HUES64 (cell line): ENCODE data around the gene KLHL25.

Experiments
- H3K27ac ChIP-seq: 2 replicates; pipeline ENCODE4 v1.7.0; 2013; ENCODE audit warnings: low read depth, low read length, inconsistent platforms
- H3K27me3 ChIP-seq: 2 replicates; pipeline ENCODE4 v1.6.1; 2013; ENCODE audit warnings: mild to moderate bottlenecking, low read length; ENCODE audit not compliant: insufficient read depth
- H3K36me3 ChIP-seq: 2 replicates; pipeline ENCODE4 v1.6.1; 2013; ENCODE audit warnings: mild to moderate bottlenecking, low read length; ENCODE audit not compliant: insufficient read depth
- H3K4me1 ChIP-seq: 2 replicates; pipeline ENCODE4 v1.6.1; 2013; ENCODE audit warnings: mild to moderate bottlenecking, low read length, moderate library complexity; ENCODE audit not compliant: insufficient read depth
- H3K4me3 ChIP-seq: 2 replicates; pipeline ENCODE4 v1.5.1; 2013; ENCODE audit warnings: mild to moderate bottlenecking, low read length, moderate library complexity
- H3K9ac ChIP-seq: 2 replicates; pipeline ENCODE4 v1.6.1; 2013; ENCODE audit warnings: mild to moderate bottlenecking, low read depth, low read length
- H3K9me3 ChIP-seq: 2 replicates; pipeline ENCODE4 v1.6.1; 2013; ENCODE audit warnings: low read depth, low read length; ENCODE audit not compliant: insufficient read depth
- WGBS: fragments of 150-250, 120-280 bp; methylation state at CpG from one replicate; pipeline ENCODE4 v1.1.7; 2013; ENCODE audit warnings: missing lambda C conversion rate; 5-methylcytosine and 5-hydroxymethylcytosine counted together

KLHL25 gene

DNA sequence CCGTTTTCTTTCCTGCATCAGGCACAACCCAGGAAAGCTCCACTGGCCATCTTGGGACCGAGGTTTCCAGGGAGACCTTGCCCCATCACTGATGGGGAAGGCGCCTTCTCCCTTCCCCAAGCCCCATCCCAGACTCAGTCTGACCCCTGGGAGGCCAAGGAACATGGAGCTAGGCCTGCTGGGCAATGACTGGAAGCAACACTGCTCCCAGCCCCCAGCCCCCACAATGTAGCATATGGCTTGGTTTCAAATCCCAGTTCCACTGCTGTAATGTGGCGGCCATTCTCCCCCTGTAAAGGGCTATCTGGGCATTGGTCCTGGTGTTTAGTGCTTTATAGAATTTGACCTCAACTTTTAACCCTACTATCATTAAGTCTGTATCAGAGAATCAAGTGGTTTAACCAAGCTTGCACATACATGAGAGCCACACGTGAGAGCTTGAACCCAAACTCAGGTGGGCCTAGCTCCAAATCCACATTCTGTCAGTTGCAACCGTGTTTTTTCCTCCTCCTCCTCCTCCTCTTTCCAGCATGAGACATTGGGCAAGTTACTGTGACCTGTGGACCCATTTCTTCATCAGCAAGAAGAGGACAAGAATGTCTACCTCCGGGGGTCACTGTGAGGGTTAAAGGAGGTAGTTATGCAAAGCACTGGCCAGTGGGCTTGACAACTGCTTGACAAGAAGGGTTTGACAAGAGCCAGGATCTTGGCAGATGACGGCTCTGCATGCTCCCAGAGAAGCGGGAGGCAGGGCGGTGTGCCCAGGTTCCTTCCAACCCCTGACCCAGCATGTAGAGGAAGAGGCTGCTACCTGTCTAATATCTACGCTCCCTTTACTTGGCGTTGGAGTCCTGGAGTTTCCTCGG, 37.4 kb downstream of the KLHL25 start:
- 92% methylated on average over 12 of the region's 13 CpGs for WGBS
- Histone ChIP-seq H3K4me1 (peaks cover 4% of the 10 kb centered on the region), H3K27ac (no peak overlapping the region), H3K9me3 (no peaks in the 10 kb centered on the region), H3K27me3 (no peaks in the 10 kb centered on the region), H3K36me3 (peaks cover 28% of the 10 kb centered on the region), H3K4me3 (no peak overlapping the region), H3K9ac (no peak overlapping the region)

DNA sequence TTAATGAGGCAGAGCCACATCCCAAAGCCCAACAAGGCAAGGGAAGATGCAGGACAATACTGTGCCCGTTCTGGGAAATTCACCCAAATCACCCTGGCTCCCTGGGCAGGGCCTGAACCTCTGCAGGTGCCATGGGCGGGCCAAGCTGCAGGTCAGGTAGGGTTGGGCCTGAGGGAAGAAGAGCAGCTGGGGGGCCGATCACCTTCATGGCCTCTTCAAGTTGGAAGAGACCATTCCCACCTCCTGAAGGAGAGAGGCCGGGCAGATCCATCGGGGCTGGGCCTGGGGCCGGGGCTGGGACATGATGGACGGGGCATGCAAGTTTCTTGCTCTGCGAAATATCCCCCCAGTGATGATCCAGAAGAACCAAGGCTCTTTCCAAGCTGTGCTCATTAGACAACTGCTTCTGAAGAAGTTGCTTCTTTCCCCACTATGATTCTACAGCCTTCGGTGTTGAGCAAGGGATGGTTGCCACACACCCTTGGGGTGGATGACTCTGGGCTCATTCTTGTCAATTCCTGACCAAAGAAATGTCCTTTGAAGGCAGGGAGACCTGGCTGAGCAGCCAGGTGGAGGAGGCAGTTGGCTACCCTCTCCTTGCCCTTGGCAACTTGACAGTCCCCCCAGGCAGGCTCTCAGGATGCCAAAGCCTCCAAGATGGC, 38.2 kb downstream of the KLHL25 start:
- H3K9ac ChIP-seq = no peak overlapping the region
- 96% methylated on average over 9 of the region's 9 CpGs for WGBS
- H3K27me3 ChIP-seq = no peaks in the 10 kb centered on the region
- H3K4me3 ChIP-seq = no peak overlapping the region
- peaks cover 28% of the 10 kb centered on the region for H3K36me3 ChIP-seq
- no peak overlapping the region for H3K27ac ChIP-seq
- H3K9me3 ChIP-seq = no peaks in the 10 kb centered on the region
- peaks cover 12% of the 10 kb centered on the region for H3K4me1 ChIP-seq

DNA sequence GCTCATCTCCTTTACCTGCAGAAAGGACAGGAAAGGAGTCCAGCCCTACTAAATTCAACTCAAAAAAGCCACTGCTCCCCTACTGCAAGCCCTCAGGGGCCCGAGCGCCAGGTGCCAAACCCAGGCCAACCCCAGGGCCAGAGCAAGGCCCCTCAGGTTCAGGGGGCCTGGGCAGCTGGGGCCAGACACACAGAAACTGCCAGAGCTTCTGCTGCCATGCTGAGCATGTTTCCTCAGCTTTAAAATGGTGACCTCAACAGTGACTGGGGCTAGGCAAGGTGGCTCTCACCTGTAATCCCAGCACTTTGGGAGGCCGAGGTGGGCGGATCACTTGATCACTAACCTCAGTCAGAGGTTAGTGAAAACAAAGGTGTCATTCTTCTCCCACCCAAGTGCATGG, 38.8 kb downstream of the KLHL25 start:
- no peak overlapping the region for H3K27ac ChIP-seq
- peaks cover 15% of the 10 kb centered on the region for H3K4me1 ChIP-seq
- H3K27me3 ChIP-seq = no peaks in the 10 kb centered on the region
- no peaks in the 10 kb centered on the region for H3K9me3 ChIP-seq
- peaks cover 28% of the 10 kb centered on the region for H3K36me3 ChIP-seq
- no peak overlapping the region for H3K4me3 ChIP-seq
- 91% methylated on average over 4 of the region's 4 CpGs for WGBS
- H3K9ac ChIP-seq = no peak overlapping the region

DNA sequence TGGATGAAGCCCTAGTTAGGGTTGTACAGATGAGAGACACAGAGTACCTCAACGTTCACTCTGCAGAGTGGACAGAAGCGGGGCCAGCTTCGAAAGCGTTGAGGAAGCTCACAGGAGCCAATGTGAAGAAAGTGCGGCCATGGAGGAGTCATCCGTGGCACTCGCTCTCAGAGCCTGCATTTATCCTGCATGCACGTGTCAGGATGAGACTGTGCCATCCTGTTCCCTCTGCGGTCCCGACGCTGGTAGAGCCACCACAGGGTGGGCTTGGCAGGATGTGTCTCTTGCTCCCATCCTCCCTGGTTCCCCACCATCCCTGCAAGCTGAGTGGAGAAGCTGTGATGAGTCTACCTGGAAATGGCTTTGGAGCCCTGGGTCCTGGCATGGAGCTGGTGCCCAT, 39.3 kb downstream of the KLHL25 start:
- H3K4me1 ChIP-seq = peaks cover 20% of the 10 kb centered on the region
- no peak overlapping the region for H3K27ac ChIP-seq
- H3K4me3 ChIP-seq = no peak overlapping the region
- peaks cover 27% of the 10 kb centered on the region for H3K36me3 ChIP-seq
- no peaks in the 10 kb centered on the region for H3K9me3 ChIP-seq
- H3K27me3 ChIP-seq = no peaks in the 10 kb centered on the region
- no peak overlapping the region for H3K9ac ChIP-seq
- WGBS = 94% methylated on average over 11 of the region's 11 CpGs

DNA sequence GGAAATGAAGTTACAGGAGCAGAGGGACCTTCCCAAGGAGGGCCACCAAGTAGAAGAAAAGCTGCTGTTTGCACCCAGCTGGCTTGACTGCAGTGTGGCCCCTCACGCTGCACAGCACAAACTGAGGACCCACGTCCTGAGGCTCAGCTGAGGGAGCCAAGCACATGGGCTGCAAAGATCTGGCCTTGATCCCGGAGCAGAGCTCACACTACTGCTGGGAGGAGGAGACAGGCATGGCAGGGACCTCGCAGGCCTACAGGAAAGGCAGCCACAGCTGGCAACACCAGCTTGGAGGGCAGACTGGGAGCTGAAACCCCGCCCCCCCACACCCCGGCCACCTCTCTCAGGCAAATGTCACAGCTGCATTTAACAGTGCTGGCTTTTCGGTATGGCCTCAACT, 39.7 kb downstream of the KLHL25 start:
- Histone ChIP-seq H3K36me3 (peaks cover 24% of the 10 kb centered on the region), H3K4me1 (peaks cover 23% of the 10 kb centered on the region), H3K27ac (no peak overlapping the region), H3K9me3 (no peaks in the 10 kb centered on the region), H3K4me3 (no peak overlapping the region), H3K9ac (no peak overlapping the region), H3K27me3 (no peaks in the 10 kb centered on the region)
- 89% methylated on average over 6 of the region's 7 CpGs for WGBS

DNA sequence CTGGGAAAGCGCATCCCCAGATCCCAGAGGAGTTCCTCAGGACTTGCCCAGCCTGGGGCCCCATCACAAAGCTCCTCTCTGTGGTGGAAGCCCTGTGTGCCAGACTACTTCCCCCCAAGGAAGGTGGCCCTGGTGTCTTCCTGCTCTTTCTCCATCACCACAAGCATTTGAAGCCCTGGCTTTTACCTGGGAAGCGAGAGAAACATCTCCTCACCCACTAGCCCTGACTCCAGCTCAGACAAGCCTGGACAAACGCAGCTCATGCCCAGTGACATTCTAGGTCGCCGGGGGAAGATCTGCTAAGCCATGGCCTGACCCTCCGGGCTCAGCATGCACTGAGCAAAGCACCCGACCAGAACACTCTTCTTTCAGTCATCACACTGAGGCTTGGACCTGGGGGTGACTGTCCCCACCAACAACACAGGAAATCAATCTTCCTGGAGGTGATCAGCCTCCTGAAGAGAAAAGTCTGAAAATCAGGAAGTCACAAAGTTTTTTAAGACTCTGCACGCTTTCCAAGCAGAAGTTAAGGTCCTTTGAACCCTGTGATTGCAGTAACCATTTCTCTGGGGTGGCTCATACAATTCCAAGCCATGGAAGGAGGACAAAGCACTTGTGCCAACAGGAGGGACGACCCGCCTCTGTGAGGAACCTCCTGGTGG, 40.8 kb downstream of the KLHL25 start:
- H3K4me1 ChIP-seq = peaks cover 32% of the 10 kb centered on the region
- no peaks in the 10 kb centered on the region for H3K27me3 ChIP-seq
- WGBS = 93% methylated on average over 10 of the region's 10 CpGs
- no peaks in the 10 kb centered on the region for H3K9me3 ChIP-seq
- H3K27ac ChIP-seq = no peak overlapping the region
- peaks cover 18% of the 10 kb centered on the region for H3K36me3 ChIP-seq
- no peak overlapping the region for H3K4me3 ChIP-seq
- no peak overlapping the region for H3K9ac ChIP-seq

DNA sequence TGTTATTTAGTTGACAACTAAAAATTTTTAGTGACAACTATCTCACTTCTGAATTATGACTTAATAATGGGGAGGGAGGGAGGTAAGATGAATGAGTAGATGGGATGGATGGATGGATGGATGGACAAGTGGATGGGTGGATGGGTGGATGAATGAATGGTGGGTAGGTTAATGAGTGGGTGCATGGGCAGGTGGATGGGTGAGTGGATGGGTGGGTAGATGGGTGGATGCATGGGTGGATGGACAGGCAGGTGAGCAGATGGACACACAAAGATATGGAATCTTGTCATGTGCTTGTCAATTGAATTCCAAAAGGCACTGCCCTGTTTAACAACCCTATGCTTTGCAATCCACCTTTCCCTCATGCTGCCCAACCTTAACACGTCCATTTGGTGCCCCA, 41.5 kb downstream of the KLHL25 start:
- no peak overlapping the region for H3K27ac ChIP-seq
- no peaks in the 10 kb centered on the region for H3K9me3 ChIP-seq
- no peak overlapping the region for H3K9ac ChIP-seq
- no peak overlapping the region for H3K4me3 ChIP-seq
- WGBS = 90% methylated on average over 1 of the region's 1 CpG
- H3K4me1 ChIP-seq = peaks cover 37% of the 10 kb centered on the region
- peaks cover 16% of the 10 kb centered on the region for H3K36me3 ChIP-seq
- H3K27me3 ChIP-seq = no peaks in the 10 kb centered on the region

DNA sequence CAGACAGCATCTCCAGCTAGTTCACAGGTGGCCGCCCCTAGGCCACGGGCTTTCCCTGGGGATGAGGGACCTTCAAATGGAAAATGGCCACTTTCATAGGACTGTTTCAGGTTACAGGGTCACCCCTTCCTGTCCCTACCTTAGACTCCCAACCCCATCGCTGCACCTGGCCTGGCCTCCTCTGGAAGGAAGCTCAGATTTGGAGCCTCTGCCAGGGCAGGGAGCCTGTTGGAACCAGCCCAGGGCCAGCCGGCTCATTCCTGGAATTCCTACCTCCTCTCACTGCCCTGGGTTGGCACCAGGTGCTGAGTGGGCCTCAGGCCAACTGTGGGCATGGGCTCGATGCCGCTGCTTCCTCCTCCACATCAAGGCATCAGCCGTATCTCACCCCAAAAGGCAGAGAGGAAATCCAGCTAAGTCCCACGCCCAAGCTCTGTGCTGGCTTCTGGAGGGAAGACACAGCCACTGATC, 42.2 kb downstream of the KLHL25 start:
- Histone ChIP-seq H3K4me1 (peaks cover 45% of the 10 kb centered on the region), H3K27ac (peak overlapping the region; percentile 81), H3K4me3 (no peak overlapping the region), H3K9me3 (no peaks in the 10 kb centered on the region), H3K27me3 (no peaks in the 10 kb centered on the region), H3K36me3 (peaks cover 17% of the 10 kb centered on the region; the same call in 1 of the 2 replicates), H3K9ac (no peak overlapping the region)
- WGBS = 90% methylated on average over 8 of the region's 8 CpGs

DNA sequence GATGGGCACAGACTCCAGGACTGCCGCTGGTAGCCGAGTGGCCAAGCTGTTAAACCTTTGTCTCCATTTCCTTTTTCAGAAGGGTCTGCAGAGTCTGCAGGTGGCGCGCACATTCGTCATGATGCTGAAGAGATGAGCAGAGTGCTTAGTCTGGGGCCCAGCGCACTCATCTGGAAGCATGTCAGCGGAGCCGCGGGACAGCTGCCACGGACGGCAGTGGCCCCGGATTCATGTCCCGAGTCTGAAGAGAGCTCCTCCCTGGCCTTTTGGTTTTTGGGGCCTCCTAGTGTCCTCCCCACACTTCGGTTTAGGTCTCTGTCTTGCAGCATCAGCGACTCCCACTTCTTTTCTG, 42.6 kb downstream of the KLHL25 start:
- Histone ChIP-seq H3K27me3 (no peaks in the 10 kb centered on the region), H3K27ac (peak overlapping the region; percentile 81), H3K4me3 (peak overlapping the region; percentile 39; the same call in 1 of the 2 replicates), H3K9ac (no peak overlapping the region), H3K9me3 (no peaks in the 10 kb centered on the region), H3K36me3 (peaks cover 21% of the 10 kb centered on the region), H3K4me1 (peaks cover 48% of the 10 kb centered on the region)
- WGBS = 57% methylated on average over 15 of the region's 15 CpGs

DNA sequence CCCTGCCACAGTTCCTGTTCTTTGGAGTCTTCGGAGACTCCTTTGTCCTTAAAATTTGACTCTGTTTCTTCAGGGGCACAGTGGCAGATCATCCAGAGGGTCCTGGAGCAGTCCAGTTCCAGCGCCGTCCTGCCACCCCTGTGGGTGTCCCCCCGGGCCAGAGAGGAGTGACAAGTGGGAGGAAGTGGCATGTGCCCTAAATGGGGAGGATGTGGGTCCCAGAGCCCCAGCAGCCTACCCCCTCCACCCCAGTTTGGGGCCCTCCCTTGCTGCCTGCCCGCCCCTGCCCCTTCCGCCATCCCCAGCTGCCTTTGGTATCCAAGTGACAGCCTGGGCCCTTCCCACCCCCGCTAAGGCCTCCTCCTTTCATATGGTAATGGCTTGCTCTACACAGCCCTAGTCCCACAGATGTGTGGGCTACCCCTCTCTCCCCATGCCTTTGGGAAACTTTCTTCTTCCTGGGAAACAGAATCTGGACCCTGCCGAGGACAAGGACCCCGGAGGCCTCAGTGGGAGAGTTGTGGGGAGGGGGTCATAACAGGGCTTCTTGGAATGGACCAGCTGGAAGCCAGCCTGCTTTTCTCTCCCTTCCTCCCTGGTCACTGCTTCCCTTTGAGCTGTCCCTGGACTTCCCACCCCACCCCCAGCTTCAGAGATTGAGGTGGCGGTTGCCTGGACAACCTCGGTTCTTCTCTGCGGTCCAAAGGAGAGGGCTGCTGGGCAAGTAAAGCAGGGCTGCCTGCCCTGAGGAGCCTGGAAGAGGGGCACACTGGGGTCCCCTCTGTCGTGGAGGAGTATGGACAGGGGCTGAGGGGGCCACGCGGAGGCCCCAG, 43.2 kb downstream of the KLHL25 start:
- Histone ChIP-seq H3K4me1 (peaks cover 48% of the 10 kb centered on the region), H3K36me3 (peaks cover 27% of the 10 kb centered on the region), H3K9ac (0 out of 2 replicates have a peak overlapping the region, but pooled peaks have one; percentile 0), H3K27ac (peak overlapping the region; percentile 81), H3K4me3 (peak overlapping the region; percentile 39), H3K9me3 (no peaks in the 10 kb centered on the region), H3K27me3 (no peaks in the 10 kb centered on the region)
- 10% methylated on average over 13 of the region's 15 CpGs for WGBS
